Endothelial cell of umbilical vein (primary cell): ENCODE results near the gene GNAZ. TPM values are rescaled to one million over a fixed set of nuclear protein-coding genes. Genes with fewer than 3 reads are reported as not detected.
A peak's percentile ranks its signal among the peaks of the same experiment; 100 is the strongest.

Source experiments
- BruUV-seq: library from RNA; stranded (reverse); fragments of 400-500 nt; replicated peaks from 2 replicates; lab custom pipeline; 2021; lab: Mats Ljungman, UMichigan
- CTCF ChIA-PET: fragments of 300-600, 350-600 bp; sonication (Branson Sonifier 250); formaldehyde crosslinking; loops from one replicate; lab custom pipeline; 2021; ENCODE audit warnings: antibody characterized with exemption, inconsistent platforms; lab: Charles Lee
- POLR2A ChIA-PET: fragments of 300-600, 350-600 bp; sonication (Branson Sonifier 250); formaldehyde crosslinking; loops from one replicate; lab custom pipeline; 2021; ENCODE audit warnings: antibody characterized with exemption, inconsistent platforms; lab: Charles Lee
- DNase-seq: peaks from one replicate; pipeline ENCODE4 v3.0.0-alpha.2; 2011; ENCODE audit warnings: low read depth, low spot score
- FAIRE-seq: peaks from 2 replicates; lab custom pipeline; 2011; peaks lifted over from hg19 to GRCh38; lab: Jason Lieb, UNC
- H2AFZ ChIP-seq: 2 replicates; pipeline ENCODE4 v1.6.0; 2012; ENCODE audit warnings: low read depth, low read length, control low read depth, inconsistent platforms
- H3K27ac ChIP-seq: 2 replicates; pipeline ENCODE4 v1.5.1; 2011; ENCODE audit warnings: low read depth, mild to moderate bottlenecking, control low read depth, low read length, moderate library complexity; ENCODE audit not compliant: insufficient read depth
- H3K27me3 ChIP-seq, 2 experiments: 2 replicates each; pipeline versions ENCODE4 v1.6.0 to v1.6.1; 2011; ENCODE audit warnings: low read length in 2 of 2, mixed read lengths in 1 of 2; ENCODE audit not compliant: control insufficient read depth in 2 of 2, insufficient read depth in 2 of 2
- H3K36me3 ChIP-seq, 2 experiments: 2 replicates in 1 of 2; 3 replicates in 1 of 2; pipeline ENCODE4 v1.5.1; 2011; ENCODE audit warnings: low read length in 2 of 2, mild to moderate bottlenecking in 1 of 2, moderate library complexity in 1 of 2; ENCODE audit not compliant: control insufficient read depth in 2 of 2, insufficient read depth in 2 of 2; ENCODE audit errors: extremely low read depth in 1 of 2
- H3K4me1 ChIP-seq: 3 replicates; pipeline ENCODE4 v1.5.1; 2011; ENCODE audit warnings: mild to moderate bottlenecking, low read length; ENCODE audit not compliant: control insufficient read depth, insufficient read depth; ENCODE audit errors: extremely low read depth
- H3K4me2 ChIP-seq: 2 replicates; pipeline ENCODE4 v1.6.1; 2011; ENCODE audit warnings: low read length, control low read depth, mixed read lengths; ENCODE audit not compliant: insufficient read depth
- H3K4me3 ChIP-seq, 3 experiments: fragments of 200-600 bp in 1 of 3; sonication (generic), shearing (Covaris generic) in 1 of 3; replicated peaks in 1 of 3; 2 replicates each; pipeline ENCODE4 v1.5.1; 2011 to 2016; ENCODE audit warnings: control low read depth in 3 of 3, low read length in 3 of 3, mild to moderate bottlenecking in 2 of 3, inconsistent platforms in 1 of 3, low read depth in 1 of 3, moderate library complexity in 1 of 3; ENCODE audit not compliant: insufficient read depth in 1 of 3
- H3K79me2 ChIP-seq: 2 replicates; pipeline ENCODE4 v1.6.0; 2012; ENCODE audit warnings: low read length, inconsistent platforms; ENCODE audit not compliant: control insufficient read depth, insufficient read depth
- H3K9ac ChIP-seq: replicated peaks from 2 replicates; pipeline ENCODE3; 2011; ENCODE audit warnings: low read length, control low read depth; ENCODE audit not compliant: insufficient read depth; ENCODE audit errors: extremely low read depth
- H3K9me1 ChIP-seq: replicated peaks from 3 replicates; pipeline ENCODE4 v1.6.0; 2011; ENCODE audit warnings: mild to moderate bottlenecking, low read length; ENCODE audit not compliant: control insufficient read depth, insufficient read depth; ENCODE audit errors: extremely low read depth
- H3K9me3 ChIP-seq: replicated peaks from 2 replicates; pipeline ENCODE4 v1.5.1; 2012; ENCODE audit warnings: low read length, inconsistent platforms; ENCODE audit not compliant: control insufficient read depth, insufficient read depth
- H4K20me1 ChIP-seq: replicated peaks from 2 replicates; pipeline ENCODE3; 2011; ENCODE audit warnings: mild to moderate bottlenecking, low read length; ENCODE audit not compliant: control insufficient read depth, insufficient read depth; ENCODE audit errors: extremely low read depth
- CTCF ChIP-seq, 2 donors: IDR thresholded peaks; 1 replicate in 1 of 2; 2 replicates in 1 of 2; pipeline ENCODE4 v1.5.1; 2011; ENCODE audit warnings: low read length in 2 of 2, mild to moderate bottlenecking in 2 of 2, moderate library complexity in 2 of 2, control low read depth in 1 of 2, inconsistent platforms in 1 of 2, low read depth in 1 of 2; ENCODE audit not compliant: insufficient read depth in 1 of 2; ENCODE audit errors: extremely low read depth in 1 of 2
- EZH2 ChIP-seq: IDR thresholded peaks from 2 replicates; pipeline ENCODE4 v1.6.1; 2012; ENCODE audit warnings: borderline replicate concordance, low read depth, mild to moderate bottlenecking, moderate library complexity, low read length, inconsistent platforms; ENCODE audit not compliant: severe bottlenecking
- FOS ChIP-seq: IDR thresholded peaks from 2 replicates; pipeline ENCODE4 v1.6.1; 2011; ENCODE audit warnings: mild to moderate bottlenecking, low read length, moderate library complexity, borderline replicate concordance; ENCODE audit not compliant: insufficient read depth
- JUN ChIP-seq: IDR thresholded peaks from 2 replicates; pipeline ENCODE4 v1.6.1; 2011; ENCODE audit warnings: borderline replicate concordance, low read depth; ENCODE audit not compliant: insufficient read length, insufficient read depth
- MYC ChIP-seq: IDR thresholded peaks from one replicate; pipeline ENCODE4 v1.6.1; 2011; ENCODE audit warnings: mild to moderate bottlenecking, low read depth, low read length
- dilution Hi-C: fragments of 300-500 bp; cut with MboI; formaldehyde crosslinking; loops from one replicate; pipeline ENCODE4 v1.15.0; 2019; ENCODE audit warnings: low sequenced_read_pairs; ENCODE audit not compliant: extremely low pct_ligation_motif_present
- intact Hi-C: fragments of 100-400 bp; cut with micrococcal nuclease; formaldehyde crosslinking; loops from one replicate; pipeline ENCODE4 v1.10.0; 2022
- polyA plus RNA-seq, 4 experiments: library from polyadenylated mRNA; depleted of rRNA in 3 of 4; stranded (reverse) in 3 of 4; unstranded in 1 of 4; fragments of >200 nt; gene quantifications; 2 replicates each; pipeline versions ENCODE4 v1.2.1 to v1.2.3, GENCODE V29; 2011 to 2012; ENCODE audit warnings: missing spikeins in 1 of 4
- total RNA-seq: library from RNA; stranded (reverse); gene quantifications from 2 replicates; pipeline ENCODE4 v1.2.3, GENCODE V29; 2021

Gene GNAZ
- total and polyA plus RNA-seq, 2 donors (not counting 3 experiments of a cell fraction or from before 2014, with no cell fraction given): 0.44 to 0.86 TPM

DNA sequence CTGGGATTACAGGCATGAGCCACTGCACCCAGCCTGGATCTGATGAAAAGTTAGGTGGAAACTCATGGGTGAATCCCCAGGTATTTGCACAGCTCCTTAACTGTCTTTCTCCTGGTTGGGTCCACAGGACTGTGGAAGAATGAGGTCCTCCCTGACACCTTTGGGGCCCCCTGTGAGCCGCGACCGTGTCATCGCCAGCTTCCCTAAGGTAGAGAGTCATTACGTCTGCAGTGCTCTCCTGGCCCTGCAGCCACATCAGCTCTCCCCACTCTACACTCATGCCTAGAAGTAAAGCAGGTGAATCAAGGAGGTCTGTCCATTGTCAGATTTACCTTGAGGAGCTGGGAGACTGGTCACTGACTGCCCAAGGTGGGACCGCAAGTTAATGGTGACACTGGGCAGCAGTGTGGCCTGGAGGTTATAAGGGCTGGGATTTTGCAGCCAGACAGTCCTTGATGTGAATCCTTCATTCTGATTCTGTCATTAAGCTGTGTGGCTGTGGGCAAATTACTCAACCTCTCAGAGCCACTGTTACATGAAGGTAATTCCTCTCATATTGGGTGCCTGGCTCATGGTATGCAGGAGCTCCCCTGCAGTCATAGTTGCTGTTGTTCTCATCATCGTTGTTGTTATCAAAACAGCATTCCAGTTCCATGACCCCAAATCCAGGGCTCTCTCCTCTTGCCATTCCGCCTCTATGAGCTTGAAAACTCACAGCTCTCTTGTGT is 76.3 kb downstream of the GNAZ start:
- Histone ChIP-seq H3K9ac (no peak overlapping the region), H4K20me1 (no peaks in the 10 kb centered on the region), H3K36me3 (no peaks in the 10 kb centered on the region), H3K4me3 (no peak overlapping the region), H3K27me3 (no peaks in the 10 kb centered on the region), H3K9me1 (no peaks in the 10 kb centered on the region), H2AFZ (no peak overlapping the region), H3K4me2 (no peak overlapping the region), H3K4me1 (peaks cover 9% of the 10 kb centered on the region), H3K27ac (no peak overlapping the region), H3K9me3 (no peaks in the 10 kb centered on the region), H3K79me2 (no peaks in the 10 kb centered on the region)
- no peak for TF ChIP-seq JUN
- no peak for TF ChIP-seq EZH2
- TF ChIP-seq FOS: no peak
- no peak for TF ChIP-seq MYC
- TF ChIP-seq CTCF (IDR thresholded peaks at IDR 0.05; ENCODE audit: extremely low read depth in 1 of 2, insufficient read depth in 1 of 2, low read depth in 1 of 2, low read length in 2 of 2): no peak
- FAIRE-seq (no peak), DNase-seq (no peak)
- POLR2A ChIA-PET: no interaction called here
- BruUV-seq: TSS peak; percentile 16
- dilution Hi-C loops (no loop called here), intact Hi-C loops (loop anchor here (10.0 kb wide), 1 partner anchor 238 kb away; no protein-coding TSS in a partner anchor)
- CTCF ChIA-PET: interaction anchor here (2.1 to 3.0 kb wide), 3 partner anchors 10 to 144 kb away, joined by 7 to 15 read pairs (median 10); no protein-coding TSS in a partner anchor
